ENCODE data around the gene TBC1D9.

The TBC1D9 gene

DNA sequence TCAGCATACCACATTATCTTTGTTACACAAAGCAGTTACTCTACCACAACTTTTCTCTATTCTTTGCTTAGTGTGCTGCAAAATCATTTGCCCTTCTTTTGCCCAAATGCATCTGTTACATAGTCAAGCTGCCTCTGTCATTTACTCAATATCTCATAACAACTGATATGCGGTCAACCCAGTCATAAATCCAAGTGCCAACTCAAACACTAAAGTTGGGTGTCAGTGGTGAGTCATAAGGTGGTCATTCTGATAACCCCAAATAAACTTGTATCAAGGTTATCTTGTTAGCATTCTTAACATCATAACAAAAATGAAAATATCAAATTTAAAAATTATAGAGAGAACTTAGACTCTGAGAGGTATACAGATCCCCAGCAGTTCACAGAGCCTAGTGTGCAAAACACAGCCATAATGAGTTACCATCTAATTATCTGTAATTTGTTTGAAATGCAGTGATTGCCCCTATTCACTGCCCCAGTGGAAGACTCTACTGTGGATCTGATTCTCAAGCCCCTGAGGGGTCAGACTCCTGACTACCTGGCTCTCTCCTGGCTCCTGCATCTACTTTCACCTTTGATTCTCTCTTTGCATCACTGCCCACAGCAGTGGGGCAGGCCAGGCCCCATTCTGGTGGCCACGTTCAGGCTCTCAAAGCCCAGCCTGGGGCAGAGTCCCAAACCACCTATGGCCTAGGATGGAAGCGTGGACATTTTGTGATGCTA is 29.2 kb downstream of the TBC1D9 start:
- no peak overlapping the region for H3K4me2 ChIP-seq (ENCODE audit: low read length)
- H3K27ac ChIP-seq (ENCODE audit: low read depth, low read length, poor library complexity, severe bottlenecking) = no peak overlapping the region

GRCh38 chr4:140725556-140725955 is 30.6 kb downstream of the TBC1D9 start:
- H3F3A ChIP-seq (ENCODE audit: insufficient read depth, low read length) = no peaks in the 10 kb centered on the region
- H3K27me3 ChIP-seq (ENCODE audit: insufficient read depth, low read length) = no peaks in the 10 kb centered on the region
- no peak overlapping the region for H3K27ac ChIP-seq (ENCODE audit: low read depth, low read length, poor library complexity, severe bottlenecking)
- H3K79me2 ChIP-seq (ENCODE audit: insufficient read depth, low read length) = no peaks in the 10 kb centered on the region
- no peaks in the 10 kb centered on the region for H3K36me3 ChIP-seq (ENCODE audit: insufficient read depth, low read length)
- no peak overlapping the region for H3K9ac ChIP-seq (ENCODE audit: low read length)
- no peaks in the 10 kb centered on the region for H3K9me3 ChIP-seq (ENCODE audit: low read length)
- no peaks in the 10 kb centered on the region for H3K9me2 ChIP-seq (ENCODE audit: low read depth, low read length)
- H3K4me3 ChIP-seq (ENCODE audit: low read depth, low read length, poor library complexity, severe bottlenecking) = no peak overlapping the region
- no peak overlapping the region for H2AFZ ChIP-seq (ENCODE audit: low read length)
- H4K20me1 ChIP-seq (ENCODE audit: insufficient read depth, low read length) = no peaks in the 10 kb centered on the region
- H3K4me2 ChIP-seq (ENCODE audit: low read length) = no peak overlapping the region
- TF ChIP-seq EZH2 (IDR thresholded peaks at IDR 0.05; ENCODE audit: borderline replicate concordance, low read length) = no peak
- TF ChIP-seq, protein P1, sequence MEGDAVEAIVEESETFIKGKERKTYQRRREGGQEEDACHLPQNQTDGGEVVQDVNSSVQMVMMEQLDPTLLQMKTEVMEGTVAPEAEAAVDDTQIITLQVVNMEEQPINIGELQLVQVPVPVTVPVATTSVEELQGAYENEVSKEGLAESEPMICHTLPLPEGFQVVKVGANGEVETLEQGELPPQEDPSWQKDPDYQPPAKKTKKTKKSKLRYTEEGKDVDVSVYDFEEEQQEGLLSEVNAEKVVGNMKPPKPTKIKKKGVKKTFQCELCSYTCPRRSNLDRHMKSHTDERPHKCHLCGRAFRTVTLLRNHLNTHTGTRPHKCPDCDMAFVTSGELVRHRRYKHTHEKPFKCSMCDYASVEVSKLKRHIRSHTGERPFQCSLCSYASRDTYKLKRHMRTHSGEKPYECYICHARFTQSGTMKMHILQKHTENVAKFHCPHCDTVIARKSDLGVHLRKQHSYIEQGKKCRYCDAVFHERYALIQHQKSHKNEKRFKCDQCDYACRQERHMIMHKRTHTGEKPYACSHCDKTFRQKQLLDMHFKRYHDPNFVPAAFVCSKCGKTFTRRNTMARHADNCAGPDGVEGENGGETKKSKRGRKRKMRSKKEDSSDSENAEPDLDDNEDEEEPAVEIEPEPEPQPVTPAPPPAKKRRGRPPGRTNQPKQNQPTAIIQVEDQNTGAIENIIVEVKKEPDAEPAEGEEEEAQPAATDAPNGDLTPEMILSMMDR (IDR thresholded peaks at IDR 0.05; ENCODE audit: low read length) = no peak
- H3K4me1 ChIP-seq (ENCODE audit: insufficient read depth, low read length, severe bottlenecking) = peaks cover 23% of the 10 kb centered on the region

More for the DNA sequence above, 29.2 kb downstream of the TBC1D9 start:
- Histone ChIP-seq H3F3A (ENCODE audit: insufficient read depth, low read length) (no peaks in the 10 kb centered on the region), H3K9me2 (ENCODE audit: low read depth, low read length) (no peaks in the 10 kb centered on the region), H3K4me1 (ENCODE audit: insufficient read depth, low read length, severe bottlenecking) (peaks cover 9% of the 10 kb centered on the region), H3K79me2 (ENCODE audit: insufficient read depth, low read length) (no peaks in the 10 kb centered on the region), H3K36me3 (ENCODE audit: insufficient read depth, low read length) (no peaks in the 10 kb centered on the region), H3K4me3 (ENCODE audit: low read depth, low read length, poor library complexity, severe bottlenecking) (no peak overlapping the region), H3K9ac (ENCODE audit: low read length) (no peak overlapping the region), H2AFZ (ENCODE audit: low read length) (no peak overlapping the region), H3K27me3 (ENCODE audit: insufficient read depth, low read length) (no peaks in the 10 kb centered on the region), H3K9me3 (ENCODE audit: low read length) (no peaks in the 10 kb centered on the region), H4K20me1 (ENCODE audit: insufficient read depth, low read length) (no peaks in the 10 kb centered on the region)
- no peak for TF ChIP-seq EZH2 (IDR thresholded peaks at IDR 0.05; ENCODE audit: borderline replicate concordance, low read length)
- TF ChIP-seq, protein P1 (IDR thresholded peaks at IDR 0.05; ENCODE audit: low read length) = no peak

GRCh38 chr4:140724760-140725159 is 31.4 kb downstream of the TBC1D9 start:
- Histone ChIP-seq H3K4me1 (ENCODE audit: insufficient read depth, low read length, severe bottlenecking) (peaks cover 31% of the 10 kb centered on the region), H2AFZ (ENCODE audit: low read length) (no peak overlapping the region), H3F3A (ENCODE audit: insufficient read depth, low read length) (no peaks in the 10 kb centered on the region), H3K27me3 (ENCODE audit: insufficient read depth, low read length) (no peaks in the 10 kb centered on the region), H3K79me2 (ENCODE audit: insufficient read depth, low read length) (no peaks in the 10 kb centered on the region), H3K9me2 (ENCODE audit: low read depth, low read length) (no peaks in the 10 kb centered on the region), H3K27ac (ENCODE audit: low read depth, low read length, poor library complexity, severe bottlenecking) (no peak overlapping the region), H3K4me3 (ENCODE audit: low read depth, low read length, poor library complexity, severe bottlenecking) (no peak overlapping the region), H3K4me2 (ENCODE audit: low read length) (no peak overlapping the region), H4K20me1 (ENCODE audit: insufficient read depth, low read length) (no peaks in the 10 kb centered on the region), H3K36me3 (ENCODE audit: insufficient read depth, low read length) (no peaks in the 10 kb centered on the region), H3K9me3 (ENCODE audit: low read length) (no peaks in the 10 kb centered on the region), H3K9ac (ENCODE audit: low read length) (no peak overlapping the region)
- TF ChIP-seq, protein P1 (IDR thresholded peaks at IDR 0.05; ENCODE audit: low read length) = no peak
- TF ChIP-seq EZH2 (IDR thresholded peaks at IDR 0.05; ENCODE audit: borderline replicate concordance, low read length) = no peak
